A549 (cell line): ENCODE results near the gene LYL1.

Experiments used
- ATOH8 ChIP-seq: fragments of 250-450 bp; sonication (Bioruptor Pico); IDR thresholded peaks from 2 replicates; pipeline ENCODE4 v1.5.0; 2020; ENCODE audit warnings: low read depth, mild to moderate bottlenecking, moderate library complexity
- CTCF ChIP-seq: fragments of >200 bp; sonication (Bioruptor Twin); formaldehyde crosslinking; IDR thresholded peaks from 3 replicates; pipeline ENCODE4 v1.5.1; 2016
- EP300 ChIP-seq, 2 experiments: fragments of >200 bp; sonication (Bioruptor Twin); formaldehyde crosslinking; IDR thresholded peaks; 2 replicates in 1 of 2; 3 replicates in 1 of 2; pipeline ENCODE4 v1.6.1; 2016 to 2017
- JUNB ChIP-seq: fragments of >200 bp; sonication (Bioruptor Twin); formaldehyde crosslinking; IDR thresholded peaks from 2 replicates; pipeline ENCODE4 v1.6.1; 2016
- POLR2A ChIP-seq: IDR thresholded peaks from 2 replicates; pipeline ENCODE4 v1.6.1; 2012; ENCODE audit warnings: mild to moderate bottlenecking, low read length
- POLR2AphosphoS2 ChIP-seq: conservative IDR thresholded peaks from 2 replicates; pipeline ENCODE4 v1.6.1; 2012; ENCODE audit warnings: low read length, improper control_type of control experiment, inconsistent platforms
- USF2 ChIP-seq: fragments of 450-650 bp; IDR thresholded peaks from 2 replicates; pipeline ENCODE4 v1.6.1; 2014; ENCODE audit warnings: antibody characterized with exemption
- TF ChIP-seq, protein P1 (sequence below): fragments of >200 bp; sonication (Bioruptor Twin); formaldehyde crosslinking; IDR thresholded peaks from 2 replicates; pipeline ENCODE4 v1.6.1; 2016

DNA sequence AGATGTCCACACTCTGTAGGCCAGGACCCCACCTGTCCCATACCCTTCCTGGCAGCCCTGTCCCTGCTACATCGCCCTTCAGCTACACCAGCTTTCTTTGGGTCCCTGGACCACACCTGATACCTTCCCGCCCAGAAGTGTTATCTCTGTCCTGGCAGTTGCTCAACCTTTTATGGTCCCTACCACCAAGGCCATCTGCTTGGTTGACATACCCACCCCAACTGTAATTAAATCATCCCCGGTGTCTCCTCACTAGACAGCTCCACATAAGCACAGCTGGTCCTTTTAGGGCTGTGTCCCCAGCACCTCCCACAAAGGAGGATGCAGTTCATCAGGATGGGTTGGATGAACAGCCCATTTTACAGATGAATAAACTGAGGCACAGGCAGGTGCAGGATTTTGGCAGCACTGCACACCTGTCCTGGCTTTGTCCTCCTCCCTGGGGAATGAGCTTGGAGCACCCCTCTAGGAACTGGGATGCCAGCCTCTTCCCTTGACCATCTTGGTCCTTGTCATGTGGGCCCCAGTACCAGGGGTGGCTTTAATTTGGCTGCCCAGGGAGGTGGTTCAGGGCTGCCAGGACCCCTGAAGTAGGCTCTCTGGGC, 28.3 kb upstream of the LYL1 start:
- TF ChIP-seq CTCF (no peak), POLR2A (no peak), ATOH8 (no peak), USF2 (no peak), EP300 (IDR thresholded peaks at IDR 0.05) (no peak), POLR2AphosphoS2 (no peak), JUNB (no peak)
- TF ChIP-seq, protein P1, sequence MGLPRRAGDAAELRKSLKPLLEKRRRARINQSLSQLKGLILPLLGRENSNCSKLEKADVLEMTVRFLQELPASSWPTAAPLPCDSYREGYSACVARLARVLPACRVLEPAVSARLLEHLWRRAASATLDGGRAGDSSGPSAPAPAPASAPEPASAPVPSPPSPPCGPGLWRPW: no peak
